MCF 10A (cell line): ENCODE results near the gene CDH12. TPM values are rescaled to one million over a fixed set of nuclear protein-coding genes. Genes with fewer than 3 reads are reported as not detected.

ENCODE experiments used
- BruUV-seq: library from RNA; stranded (reverse); fragments of 400-500 nt; replicated peaks from 2 replicates; lab custom pipeline; 2021; lab: Mats Ljungman, UMichigan
- CTCF ChIA-PET: fragments of 300-600 bp; sonication (Branson Sonifier 250); formaldehyde crosslinking; extraction: SDS; loops from one replicate; lab custom pipeline; 2021; ENCODE audit warnings: antibody characterized with exemption, inconsistent platforms; lab: Yijun Ruan, JAX
- POLR2A ChIA-PET: fragments of 300-600, 350-650 bp; sonication (Branson Sonifier 250); formaldehyde crosslinking; extraction: SDS; loops from one replicate; lab custom pipeline; 2020; ENCODE audit warnings: antibody characterized with exemption, inconsistent platforms; lab: Yijun Ruan, JAX
- DNase-seq: peaks from one replicate; pipeline ENCODE4 v3.0.0-alpha.2; 2018; ENCODE audit not compliant: unreplicated experiment
- H3K27ac Mint-ChIP-seq: one replicate; pipeline ENCODE4 v1.8.0; 2022; ENCODE audit warnings: mild to moderate bottlenecking, low read depth, mixed read lengths; ENCODE audit not compliant: unreplicated experiment
- H3K27me3 Mint-ChIP-seq: one replicate; pipeline ENCODE4 v1.8.0; 2022; ENCODE audit warnings: mixed read lengths; ENCODE audit not compliant: insufficient read depth, unreplicated experiment
- H3K36me3 Mint-ChIP-seq: one replicate; pipeline ENCODE4 v1.8.0; 2022; ENCODE audit warnings: mild to moderate bottlenecking, moderate library complexity, mixed read lengths; ENCODE audit not compliant: insufficient read depth, unreplicated experiment
- H3K4me1 Mint-ChIP-seq: one replicate; pipeline ENCODE4 v1.8.0; 2022; ENCODE audit warnings: mixed read lengths; ENCODE audit not compliant: insufficient read depth, unreplicated experiment
- H3K4me3 Mint-ChIP-seq: one replicate; pipeline ENCODE4 v1.8.0; 2022; ENCODE audit warnings: mild to moderate bottlenecking, moderate library complexity, mixed read lengths; ENCODE audit not compliant: unreplicated experiment
- H3K9me3 Mint-ChIP-seq: one replicate; pipeline ENCODE4 v1.8.0; 2022; ENCODE audit warnings: mixed read lengths; ENCODE audit not compliant: unreplicated experiment
- CTCF ChIP-seq: fragments of 200-600 bp; IDR thresholded peaks from one replicate; pipeline ENCODE4 v1.8.0; 2022; ENCODE audit warnings: antibody characterized with exemption, mild to moderate bottlenecking; ENCODE audit not compliant: unreplicated experiment
- intact Hi-C: fragments of 100-400 bp; cut with micrococcal nuclease; formaldehyde crosslinking; loops from 2 replicates; pipeline ENCODE4 v1.14.1; 2022
- total RNA-seq: library from RNA; stranded (reverse); gene quantifications from 2 replicates; pipeline ENCODE4 v1.2.3, GENCODE V29; 2022

Gene CDH12
- total RNA-seq, 1 experiment from 2014 or later = not detected

DNA sequence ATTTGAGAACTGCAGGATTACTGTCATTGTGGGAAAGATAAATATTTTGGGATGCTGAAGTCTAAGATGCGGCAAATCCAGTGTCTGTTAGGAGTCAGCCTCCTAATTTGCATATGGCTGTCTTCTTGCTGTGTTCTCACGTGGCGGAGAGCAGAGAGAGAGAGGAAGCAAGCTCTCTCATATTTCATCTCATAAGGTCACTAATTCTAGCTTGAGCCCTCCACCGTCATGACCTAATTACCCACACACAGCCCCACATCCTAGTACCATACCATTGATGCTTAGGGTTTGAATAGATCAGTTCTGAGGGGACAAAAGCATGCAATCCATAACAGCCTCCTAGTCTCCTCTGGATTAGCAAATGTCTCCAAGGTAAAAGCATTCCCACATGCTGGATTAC, 124.5 kb downstream of the CDH12 start:
- POLR2A ChIA-PET = interaction anchor here (0.5 kb wide), 1 partner anchor 53 kb away, joined by 3 read pairs; no protein-coding TSS in a partner anchor

GRCh38 chr5:22722491-22722890, 130.7 kb downstream of the CDH12 start:
- H3K27ac Mint-ChIP-seq = no peak overlapping the region
- POLR2A ChIA-PET = interaction anchor here (0.6 kb wide), 1 partner anchor 778 kb away, joined by 4 read pairs; no protein-coding TSS in a partner anchor

More for the DNA sequence above, 124.5 kb downstream of the CDH12 start:
- intact Hi-C loops = no loop called here
- no peak for DNase-seq
- Mint-ChIP-seq H3K4me1 (no peaks in the 10 kb centered on the region), H3K36me3 (no peaks in the 10 kb centered on the region), H3K4me3 (no peak overlapping the region), H3K27me3 (no peaks in the 10 kb centered on the region), H3K9me3 (no peaks in the 10 kb centered on the region), H3K27ac (no peak overlapping the region)
- CTCF ChIA-PET = interaction anchor here (0.7 kb wide), 1 partner anchor 39 kb away, joined by 3 read pairs; no protein-coding TSS in a partner anchor
- no peak for TF ChIP-seq CTCF
- no TSS peak for BruUV-seq

GRCh38 chr5:22722056-22722455, 131.1 kb downstream of the CDH12 start:
- peaks cover 19% of the 10 kb centered on the region for H3K9me3 Mint-ChIP-seq
- H3K27ac Mint-ChIP-seq = no peak overlapping the region
- ChIA-PET POLR2A (no interaction called here), CTCF (no interaction called here)
- no peaks in the 10 kb centered on the region for H3K4me1 Mint-ChIP-seq
- no TSS peak for BruUV-seq
- intact Hi-C loops = no loop called here
- no peak overlapping the region for H3K4me3 Mint-ChIP-seq
- no peaks in the 10 kb centered on the region for H3K36me3 Mint-ChIP-seq
- TF ChIP-seq CTCF = no peak
- no peaks in the 10 kb centered on the region for H3K27me3 Mint-ChIP-seq
- no peak for DNase-seq

More at GRCh38 chr5:22722491-22722890, 130.7 kb downstream of the CDH12 start:
- intact Hi-C loops = no loop called here
- no peak for DNase-seq
- Mint-ChIP-seq H3K4me1 (no peaks in the 10 kb centered on the region), H3K36me3 (no peaks in the 10 kb centered on the region), H3K9me3 (peaks cover 19% of the 10 kb centered on the region), H3K4me3 (no peak overlapping the region), H3K27me3 (no peaks in the 10 kb centered on the region)
- BruUV-seq = no TSS peak
- CTCF ChIA-PET = no interaction called here
- no peak for TF ChIP-seq CTCF

- no peak for DNase-seq
- POLR2A ChIA-PET = no interaction called here
- H3K27ac Mint-ChIP-seq = no peak overlapping the region
- intact Hi-C loops = no loop called here
- H3K36me3 Mint-ChIP-seq = no peaks in the 10 kb centered on the region
- no peak overlapping the region for H3K4me3 Mint-ChIP-seq
- no peaks in the 10 kb centered on the region for H3K4me1 Mint-ChIP-seq
- TF ChIP-seq CTCF = no peak
- no TSS peak for BruUV-seq
- H3K27me3 Mint-ChIP-seq = no peaks in the 10 kb centered on the region
- CTCF ChIA-PET = interaction anchor here (0.6 kb wide), 1 partner anchor 1116 kb away, joined by 3 read pairs; no protein-coding TSS in a partner anchor
- H3K9me3 Mint-ChIP-seq = peaks cover 19% of the 10 kb centered on the region
Measured at GRCh38 chr5:22719842-22720241, 133.3 kb downstream of the CDH12 start.
